Lower leg skin (tissue), 4 donors: ENCODE measurements around the gene MYOF. TPM values are rescaled to one million over a fixed set of nuclear protein-coding genes. Genes with fewer than 3 reads are reported as not detected.
"Not testable (repeated sequence)": the region's sequence is repeated elsewhere in the genome, so short reads cannot be mapped to it uniquely, and the experiment has no call there.

Experiments
- DNase-seq, 2 donors: peaks; one replicate each; pipeline ENCODE4 v3.0.0-alpha.2; 2019; ENCODE audit warnings: low spot score in 2 of 2
- H3K4me3 ChIP-seq: fragments of 200-600 bp; sonication (generic); 2 replicates; pipeline ENCODE4 v1.5.1; 2017; ENCODE audit warnings: mild to moderate bottlenecking, low read depth; ENCODE audit not compliant: poor library complexity, severe bottlenecking
- CTCF ChIP-seq, 3 donors: fragments of 450-650 bp; IDR thresholded peaks; one replicate each; pipeline ENCODE4 v1.5.1; 2016; ENCODE audit warnings: antibody characterized with exemption in 3 of 3, mild to moderate bottlenecking in 3 of 3, moderate library complexity in 2 of 3
- POLR2A ChIP-seq, 2 donors: fragments of 450-650 bp; IDR thresholded peaks; one replicate each; pipeline ENCODE4 v1.6.1; 2016 to 2017; ENCODE audit warnings: antibody characterized with exemption in 2 of 2, mild to moderate bottlenecking in 1 of 2, moderate library complexity in 1 of 2
- WGBS, 2 donors: methylation state at CpG; one replicate each; pipeline ENCODE4 v1.1.5; 2018; 5-methylcytosine and 5-hydroxymethylcytosine counted together
- intact Hi-C: fragments of 100-400 bp; cut with DNase I; formaldehyde crosslinking; loops from one replicate; pipeline ENCODE4 v1.15.0; 2023; ENCODE audit warnings: low total_unique reads
- total RNA-seq, 4 donors: library from RNA; depleted of rRNA; stranded (reverse); fragments of >200 nt; gene quantifications; one replicate each; pipeline ENCODE4 v1.1.0, GENCODE V29; 2016

The MYOF gene
- total RNA-seq, 4 donors from 2014 or later, result 65.5 to 129 (median 90.3) TPM

GRCh38 chr10:93333278-93333978 lies 148.7 kb downstream of the MYOF start:
- WGBS, 2 donors, result 78 to 82% methylated on average over 15 of the region's 15 CpGs
- H3K4me3 ChIP-seq, result no peak overlapping the region
- no peak for DNase-seq
- intact Hi-C loops, result no loop called here
- TF ChIP-seq POLR2A (IDR thresholded peaks at IDR 0.05), result no peak
- no peak for TF ChIP-seq CTCF (IDR thresholded peaks at IDR 0.05)

DNA sequence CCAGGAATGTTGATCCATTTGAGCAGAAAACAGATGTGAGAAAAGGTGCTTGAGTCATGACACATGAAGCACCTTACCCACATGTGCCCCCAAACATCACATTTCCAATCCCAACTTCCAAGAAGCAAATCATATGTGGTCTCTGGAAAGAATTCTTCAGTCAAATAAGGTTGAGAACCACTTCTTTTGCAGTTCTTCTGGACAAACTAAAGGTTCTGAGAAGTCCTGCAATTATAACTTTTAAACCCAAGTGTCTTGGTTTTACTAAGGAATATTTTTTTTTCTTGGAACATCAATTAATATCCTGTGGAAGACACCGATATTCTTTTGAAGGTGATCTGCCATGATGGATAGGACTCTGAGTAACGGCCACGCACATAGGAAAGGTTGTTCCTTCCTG lies 151.3 kb downstream of the MYOF start:
- intact Hi-C loops, result no loop called here
- WGBS, 2 donors, result 79 to 88% methylated on average over 3 of the region's 3 CpGs
- no peak overlapping the region for H3K4me3 ChIP-seq
- no peak for TF ChIP-seq POLR2A (IDR thresholded peaks at IDR 0.05)
- no peak for TF ChIP-seq CTCF (IDR thresholded peaks at IDR 0.05)
- DNase-seq, result no peak

DNA sequence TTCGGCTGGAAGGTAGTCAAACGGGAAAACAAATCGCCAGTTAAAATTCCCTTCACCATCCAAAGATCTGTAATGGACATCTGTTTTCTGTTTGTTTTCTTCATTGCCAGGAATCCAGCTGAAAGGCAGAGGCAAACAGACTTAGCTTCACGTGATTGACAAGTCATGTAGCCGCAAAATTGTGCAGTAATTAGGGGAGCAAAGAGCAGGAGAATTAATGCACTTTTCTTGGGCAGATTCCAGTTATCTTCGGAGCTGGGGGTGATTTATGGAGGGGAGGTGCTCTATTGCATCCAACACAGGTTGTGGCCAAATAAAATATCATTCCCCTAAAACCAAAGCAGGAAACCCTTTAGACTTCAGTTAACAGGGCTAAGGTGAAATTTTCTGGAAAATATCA lies 162.2 kb downstream of the MYOF start:
- DNase-seq, result no peak
- intact Hi-C loops, result no loop called here
- H3K4me3 ChIP-seq, result no peak overlapping the region
- TF ChIP-seq CTCF (IDR thresholded peaks at IDR 0.05) (no peak), POLR2A (IDR thresholded peaks at IDR 0.05) (no peak)
- WGBS, 2 donors, result 50 to 62% methylated on average over 6 of the region's 6 CpGs

DNA sequence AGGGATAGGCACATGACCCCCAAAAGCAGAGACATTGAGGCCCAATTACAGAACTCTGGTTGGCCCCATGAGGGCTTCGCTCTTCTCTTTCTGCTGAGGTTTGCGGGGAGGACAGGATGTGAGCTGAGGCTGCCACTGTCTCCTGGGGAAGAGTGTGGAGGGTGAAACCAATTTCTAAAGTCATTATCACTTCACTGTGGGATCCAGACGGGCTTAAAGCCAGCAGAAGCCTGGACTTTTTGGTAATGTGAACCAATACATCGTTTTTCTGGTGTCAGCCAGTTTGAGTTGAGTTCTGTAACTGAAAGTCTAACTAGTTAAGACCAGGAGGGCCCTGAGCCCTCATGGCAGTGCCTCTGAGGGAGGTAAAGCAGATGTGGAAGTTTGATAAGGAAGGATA lies 163.0 kb downstream of the MYOF start:
- no peak overlapping the region for H3K4me3 ChIP-seq
- TF ChIP-seq POLR2A (IDR thresholded peaks at IDR 0.05) (no peak), CTCF (IDR thresholded peaks at IDR 0.05) (no peak)
- no peak for DNase-seq
- WGBS, 2 donors, result 79 to 83% methylated on average over 4 of the region's 4 CpGs
- intact Hi-C loops, result no loop called here

DNA sequence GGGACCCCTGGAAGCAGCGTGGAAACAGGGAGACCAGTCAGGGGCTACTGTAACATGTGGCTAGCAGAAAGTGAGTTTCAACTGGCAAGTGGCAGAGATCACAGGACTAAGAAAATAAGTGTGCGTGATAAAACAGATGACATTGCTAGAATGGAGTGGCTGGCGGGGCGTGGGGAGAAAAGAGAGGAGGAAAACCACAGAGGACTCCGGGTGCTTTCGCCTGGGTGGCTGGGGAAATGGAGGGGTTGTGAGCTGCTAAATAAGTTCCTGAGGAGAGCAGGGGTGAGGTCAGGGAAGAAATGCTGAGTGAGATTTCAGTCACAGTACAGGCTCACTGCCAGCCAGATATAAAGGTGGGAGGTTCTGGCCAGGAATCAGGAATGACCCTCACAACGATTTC lies 166.9 kb downstream of the MYOF start:
- TF ChIP-seq CTCF (IDR thresholded peaks at IDR 0.05) (no peak), POLR2A (IDR thresholded peaks at IDR 0.05) (no peak)
- intact Hi-C loops, result no loop called here
- 83 to 90% methylated on average over 7 of the region's 7 CpGs for WGBS, 2 donors
- H3K4me3 ChIP-seq, result no peak overlapping the region
- DNase-seq, result no peak

- DNase-seq, intact Hi-C loops, H3K4me3 ChIP-seq: not testable (repeated sequence)
- 92 to 95% methylated on average over 3 of the region's 3 CpGs for WGBS, 2 donors
These were observed 167.5 kb downstream of the MYOF start for GRCh38 chr10:93314656-93315055.
